Common myeloid progenitor, CD34-positive (primary cell): ENCODE data around the gene RBM4.
"Not testable (repeated sequence)": the region's sequence is repeated elsewhere in the genome, so short reads cannot be mapped to it uniquely, and the experiment has no call there.

Experiments
- CTCF ChIA-PET: fragments of 350-600 bp; sonication (Branson Sonifier 250); formaldehyde crosslinking; loops from one replicate; lab custom pipeline; 2021; ENCODE audit warnings: antibody characterized with exemption; lab: Charles Lee
- POLR2A ChIA-PET: fragments of 350-600 bp; sonication (Branson Sonifier 250); formaldehyde crosslinking; loops from one replicate; lab custom pipeline; 2021; ENCODE audit warnings: antibody characterized with exemption; lab: Charles Lee
- DNase-seq, 3 donors: peaks; one replicate each; pipeline versions ENCODE4 v3.0.0 to v3.0.0-alpha.2; 2013
- H3K27ac ChIP-seq, 2 experiments: 1 replicate in 1 of 2; 2 replicates in 1 of 2; pipeline ENCODE4 v1.7.0; 2013; ENCODE audit warnings: inconsistent platforms in 2 of 2, low read length in 2 of 2, mild to moderate bottlenecking in 2 of 2, low read depth in 1 of 2, moderate library complexity in 1 of 2; ENCODE audit not compliant: severe bottlenecking in 2 of 2, insufficient read depth in 1 of 2, poor library complexity in 1 of 2
- H3K27me3 ChIP-seq, 5 experiments: replicated peaks in 2 of 5; 1 replicate in 3 of 5; 2 replicates in 2 of 5; pipeline versions ENCODE4 v1.6.1 to v1.7.0; 2013; ENCODE audit warnings: low read length in 4 of 5, mild to moderate bottlenecking in 2 of 5, moderate library complexity in 2 of 5, inconsistent platforms in 1 of 5; ENCODE audit not compliant: insufficient read depth in 5 of 5, control insufficient read depth in 4 of 5
- H3K36me3 ChIP-seq, 4 experiments: 1 replicate in 2 of 4; 2 replicates in 2 of 4; pipeline versions ENCODE4 v1.6.1 to v1.7.0; 2013; ENCODE audit warnings: low read length in 3 of 4, control low read depth in 1 of 4, mild to moderate bottlenecking in 1 of 4; ENCODE audit not compliant: control insufficient read depth in 4 of 4, insufficient read depth in 4 of 4
- H3K4me1 ChIP-seq, 4 experiments: 1 replicate in 3 of 4; 2 replicates in 1 of 4; pipeline versions ENCODE4 v1.6.1 to v1.7.1; 2013; ENCODE audit warnings: low read length in 3 of 4, mild to moderate bottlenecking in 3 of 4, control low read depth in 1 of 4, inconsistent platforms in 1 of 4, moderate library complexity in 1 of 4; ENCODE audit not compliant: control insufficient read depth in 4 of 4, insufficient read depth in 4 of 4; ENCODE audit errors: control extremely low read depth in 1 of 4
- H3K4me3 ChIP-seq, 7 experiments: 1 replicate in 4 of 7; 2 replicates in 3 of 7; pipeline versions ENCODE4 v1.5.1 to v1.7.0; 2013; ENCODE audit warnings: mild to moderate bottlenecking in 7 of 7, low read length in 6 of 7, moderate library complexity in 6 of 7, inconsistent platforms in 2 of 7, low read depth in 2 of 7, control low read depth in 1 of 7; ENCODE audit not compliant: insufficient read depth in 4 of 7, control insufficient read depth in 1 of 7; ENCODE audit errors: extremely low read depth in 1 of 7
- H3K9me3 ChIP-seq, 5 experiments: 1 replicate in 4 of 5; 2 replicates in 1 of 5; pipeline versions ENCODE4 v1.6.1 to v1.7.1; 2013; ENCODE audit warnings: low read length in 4 of 5, mild to moderate bottlenecking in 2 of 5, inconsistent platforms in 1 of 5, low read depth in 1 of 5, moderate library complexity in 1 of 5; ENCODE audit not compliant: control insufficient read depth in 4 of 5, insufficient read depth in 2 of 5; ENCODE audit errors: control extremely low read depth in 1 of 5
- WGBS: methylation state at CpG from one replicate; pipeline ENCODE4 v1.1.5; 2013; ENCODE audit not compliant: insufficient coverage; 5-methylcytosine and 5-hydroxymethylcytosine counted together

RBM4 gene

DNA sequence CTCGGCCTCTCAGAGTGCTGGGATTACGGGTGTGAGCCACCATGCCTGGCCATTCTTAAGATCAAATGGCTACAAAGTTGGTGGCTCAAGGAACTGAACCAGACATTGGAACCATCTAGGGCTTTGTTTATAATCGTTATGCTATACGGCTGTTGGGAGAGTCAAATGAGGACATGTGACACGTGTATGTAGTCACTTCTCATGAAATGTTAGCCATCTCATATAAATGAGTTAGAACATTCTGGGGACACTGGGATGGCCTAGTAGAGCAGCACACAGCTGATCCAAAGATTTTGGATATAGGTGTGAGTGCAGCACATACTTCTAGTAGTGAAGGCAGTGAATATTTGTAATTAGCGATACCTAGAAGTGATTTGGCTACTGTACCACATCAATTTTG lies 6.6 kb upstream of the RBM4 start:
- POLR2A ChIA-PET = interaction anchor here (1.1 kb wide), 1 partner anchor 15 kb away, joined by 3 read pairs; no protein-coding TSS in a partner anchor
- Histone ChIP-seq H3K9me3 (no peaks in the 10 kb centered on the region), H3K4me1 (peaks cover 0 to 2% (median 0%) of the 10 kb centered on the region in 4 experiments), H3K27me3 (no peaks in the 10 kb centered on the region), H3K27ac (no peak overlapping the region), H3K36me3 (peaks cover 24 to 69% (median 52%) of the 10 kb centered on the region in 4 experiments), H3K4me3 (no peak overlapping the region)
- CTCF ChIA-PET = interaction anchor here (1.0 kb wide), 1 partner anchor 9 kb away, joined by 3 read pairs; no protein-coding TSS in a partner anchor
- DNase-seq = no peak
- 100% methylated on average over 4 of the region's 6 CpGs for WGBS

DNA sequence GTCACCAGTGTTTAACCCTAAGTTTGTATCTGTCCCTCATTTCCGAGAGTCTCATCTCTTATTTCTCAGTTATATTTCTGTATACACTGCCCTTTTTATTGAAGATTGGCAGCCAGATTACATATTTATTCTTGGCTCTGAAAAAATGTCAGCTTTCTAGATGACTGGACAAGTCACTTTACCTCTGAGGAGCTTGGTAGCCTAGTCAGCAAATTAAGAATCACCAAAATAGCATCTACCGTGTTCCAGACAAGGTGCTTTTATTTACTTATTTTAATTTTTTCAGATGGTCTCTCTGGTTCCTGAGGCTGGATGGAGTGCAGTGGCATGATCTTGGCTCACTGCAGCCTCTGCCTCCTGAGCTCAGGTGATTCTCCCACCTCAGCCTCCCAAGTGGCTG lies 5.6 kb upstream of the RBM4 start:
- POLR2A ChIA-PET = interaction anchor here (1.5 kb wide), 1 partner anchor 17 kb away, joined by 4 read pairs; the partner anchor contains the start of gene RBM14
- CTCF ChIA-PET = interaction anchor here (0.7 to 1.6 kb wide), 2 partner anchors 9 to 41 kb away, joined by 3 to 9 read pairs; no protein-coding TSS in a partner anchor
- no CpG with 5 or more reads among the region's 2 CpGs for WGBS
- no peaks in the 10 kb centered on the region for H3K27me3 ChIP-seq
- H3K4me3 ChIP-seq = no peak overlapping the region
- peaks cover 0 to 12% (median 6%) of the 10 kb centered on the region in 4 experiments for H3K4me1 ChIP-seq
- DNase-seq = no peak
- peaks cover 19 to 67% (median 41%) of the 10 kb centered on the region in 4 experiments for H3K36me3 ChIP-seq
- no peaks in the 10 kb centered on the region for H3K9me3 ChIP-seq
- H3K27ac ChIP-seq = no peak overlapping the region

DNA sequence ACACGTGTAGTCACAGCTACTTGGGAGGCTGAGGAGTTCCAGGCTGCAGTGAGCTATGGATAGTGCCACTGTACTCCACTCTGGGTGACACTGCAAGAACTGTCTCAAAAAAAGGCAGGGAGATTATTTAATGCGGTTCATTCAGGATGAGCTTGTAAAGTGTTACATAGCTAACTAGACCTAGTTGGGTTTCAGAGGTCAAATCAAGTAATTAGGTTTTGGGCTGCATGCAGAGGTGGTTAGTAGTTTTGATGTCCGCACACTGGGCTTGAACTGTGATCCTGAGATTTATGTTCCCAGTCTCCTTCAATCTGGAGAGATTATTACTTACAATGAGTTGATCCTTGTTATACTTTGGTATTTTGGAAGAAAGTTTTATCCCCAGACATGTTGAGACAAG lies 2.1 kb upstream of the RBM4 start:
- POLR2A ChIA-PET = interaction anchor here (0.6 kb wide), 1 partner anchor 14 kb away, joined by 4 read pairs; no protein-coding TSS in a partner anchor
- H3K36me3 ChIP-seq = peaks cover 8 to 61% (median 33%) of the 10 kb centered on the region in 4 experiments
- 75% methylated on average over 1 of the region's 3 CpGs for WGBS
- no peak overlapping the region for H3K27ac ChIP-seq
- no peak for DNase-seq
- H3K9me3 ChIP-seq = no peaks in the 10 kb centered on the region
- H3K4me1 ChIP-seq = peaks cover 16 to 39% (median 34%) of the 10 kb centered on the region in 4 experiments
- CTCF ChIA-PET = interaction anchor here (1.0 to 6.8 kb wide), 3 partner anchors 9 to 59 kb away, joined by 4 to 52 read pairs (median 5); no protein-coding TSS in a partner anchor
- H3K27me3 ChIP-seq = no peaks in the 10 kb centered on the region
- H3K4me3 ChIP-seq = no peak overlapping the region

DNA sequence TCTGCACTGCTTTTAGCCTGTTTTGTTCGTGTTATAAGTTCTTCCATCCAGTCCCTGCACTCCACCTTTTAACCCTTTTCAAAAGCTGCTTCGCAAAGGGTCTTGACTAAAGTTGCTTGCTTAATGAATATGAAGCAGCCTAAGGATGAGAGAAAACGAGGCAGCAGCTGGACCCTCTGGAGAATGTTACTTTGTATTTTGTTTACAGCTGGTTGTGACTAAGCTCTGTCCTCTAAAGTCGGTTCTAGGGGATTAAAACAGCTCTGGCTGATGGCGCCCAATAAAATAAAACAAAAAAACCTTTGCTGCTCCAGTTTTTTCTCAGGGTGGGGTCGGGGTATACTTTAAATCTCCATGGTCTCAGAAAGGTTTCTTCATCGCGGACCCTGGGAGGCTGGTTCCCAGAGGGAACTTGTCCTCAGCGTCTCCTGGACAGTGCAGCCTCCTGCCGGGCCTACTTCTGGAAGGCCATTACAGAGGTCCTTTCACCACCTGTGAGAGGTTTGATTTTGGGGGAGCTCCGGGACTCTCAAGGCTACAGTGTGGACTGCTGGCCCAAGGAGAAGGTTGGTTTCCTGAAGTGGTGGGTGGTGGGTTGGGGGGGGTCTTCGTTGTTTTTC lies 836 bp upstream of the RBM4 start:
- DNase-seq = no peak
- Histone ChIP-seq H3K4me3 (peak overlapping the region in 5 of 7 experiments; percentile 20 to 99 (median 96)), H3K4me1 (peaks cover 25 to 51% (median 41%) of the 10 kb centered on the region in 4 experiments), H3K27ac (peak overlapping the region; percentile 46 to 98), H3K27me3 (no peaks in the 10 kb centered on the region), H3K9me3 (no peaks in the 10 kb centered on the region), H3K36me3 (peaks cover 10 to 67% (median 31%) of the 10 kb centered on the region in 4 experiments)
- CTCF ChIA-PET = interaction anchor here (0.8 to 6.8 kb wide), 12 partner anchors 9 to 92 kb away, joined by 3 to 52 read pairs (median 4); partner anchors contain the start of genes CCDC87, CCS, RBM14 and RBM4B
- WGBS = 74% methylated on average over 8 of the region's 12 CpGs
- POLR2A ChIA-PET = interaction anchor here (0.6 to 2.7 kb wide), 12 partner anchors 12 to 171 kb away, joined by 3 to 16 read pairs (median 5); partner anchors contain the start of genes CCDC87, CCS, RBM14 and RBM4B

DNA sequence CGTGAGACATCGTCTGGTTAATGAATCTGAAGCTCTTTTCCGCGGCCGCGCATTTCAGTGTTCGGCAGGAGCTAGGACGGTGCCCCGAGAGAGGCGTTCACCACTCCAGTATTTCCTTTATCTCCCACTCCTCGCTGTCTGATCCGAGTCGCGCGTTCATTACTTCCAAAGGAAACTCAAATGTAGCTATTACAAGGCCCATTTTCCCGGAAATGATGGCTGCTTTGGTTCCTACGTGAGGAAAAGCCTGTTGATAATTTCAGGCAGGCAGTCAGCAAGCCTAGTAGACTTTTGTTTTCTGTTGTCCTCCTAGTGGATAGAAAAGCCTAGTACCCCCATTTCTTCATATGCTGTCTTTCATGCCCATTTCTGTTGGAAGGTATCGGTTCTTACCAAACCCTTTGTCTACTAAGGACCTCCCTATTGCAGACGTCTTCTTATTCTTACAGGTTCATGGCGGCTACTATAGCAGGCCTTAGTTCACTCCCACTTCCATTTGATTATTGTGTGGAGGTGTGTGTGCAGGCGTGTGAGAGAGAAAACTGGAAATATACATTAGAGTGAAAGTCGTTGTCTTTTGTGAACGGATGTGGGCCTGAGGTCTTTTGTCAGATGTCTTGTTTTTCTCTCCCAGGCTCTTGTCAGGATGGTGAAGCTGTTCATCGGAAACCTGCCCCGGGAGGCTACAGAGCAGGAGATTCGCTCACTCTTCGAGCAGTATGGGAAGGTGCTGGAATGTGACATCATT lies 737 bp downstream of the RBM4 start:
- Histone ChIP-seq H3K27me3 (no peaks in the 10 kb centered on the region), H3K27ac (peak overlapping the region; percentile 91 to 98), H3K4me1 (peaks cover 27 to 51% (median 43%) of the 10 kb centered on the region in 4 experiments), H3K4me3 (peak overlapping the region; percentile 95 to 99 (median 96)), H3K36me3 (peaks cover 6 to 74% (median 38%) of the 10 kb centered on the region in 4 experiments), H3K9me3 (no peaks in the 10 kb centered on the region)
- ChIA-PET POLR2A (interaction anchor here (0.8 to 2.7 kb wide), 8 partner anchors 9 to 96 kb away, joined by 3 to 16 read pairs (median 6); partner anchors contain the start of genes CCDC87, CCS, RBM14 and RBM4B), CTCF (interaction anchor here (1.0 to 6.8 kb wide), 8 partner anchors 9 to 94 kb away, joined by 3 to 52 read pairs (median 4); partner anchors contain the start of genes CCDC87, CCS, RBM14 and RBM4B)
- DNase-seq = peak; percentile 72 to 85 (median 81)
- WGBS = 3% methylated on average over 19 of the region's 27 CpGs

DNA sequence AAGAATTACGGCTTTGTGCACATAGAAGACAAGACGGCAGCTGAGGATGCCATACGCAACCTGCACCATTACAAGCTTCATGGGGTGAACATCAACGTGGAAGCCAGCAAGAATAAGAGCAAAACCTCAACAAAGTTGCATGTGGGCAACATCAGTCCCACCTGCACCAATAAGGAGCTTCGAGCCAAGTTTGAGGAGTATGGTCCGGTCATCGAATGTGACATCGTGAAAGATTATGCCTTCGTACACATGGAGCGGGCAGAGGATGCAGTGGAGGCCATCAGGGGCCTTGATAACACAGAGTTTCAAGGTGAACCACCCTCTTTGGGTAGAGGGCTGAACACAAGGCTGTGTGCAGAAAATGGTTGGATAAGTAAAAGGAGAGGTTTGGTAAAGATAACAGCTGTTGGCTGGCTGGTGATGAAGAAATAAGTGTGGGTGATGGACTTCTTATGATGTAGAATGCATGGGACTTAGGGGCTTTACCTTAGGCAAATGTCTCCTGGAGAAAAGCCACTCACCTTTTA lies 1.4 kb downstream of the RBM4 start:
- WGBS = 100% methylated on average over 6 of the region's 10 CpGs
- ChIA-PET CTCF (interaction anchor here (1.4 to 6.8 kb wide), 4 partner anchors 10 to 59 kb away, joined by 3 to 52 read pairs (median 4); partner anchors contain the start of gene RBM4B), POLR2A (interaction anchor here (1.0 to 2.7 kb wide), 4 partner anchors 10 to 94 kb away, joined by 3 to 12 read pairs (median 5); partner anchors contain the start of genes RBM4B and ZDHHC24)
- H3K27me3 ChIP-seq, H3K27ac ChIP-seq, H3K9me3 ChIP-seq, DNase-seq: not testable (repeated sequence)
- peaks cover 12 to 75% (median 40%) of the 10 kb centered on the region in 4 experiments for H3K36me3 ChIP-seq
- peak overlapping the region in 6 of 7 experiments; percentile 95 to 99 (median 96) for H3K4me3 ChIP-seq
- peaks cover 27 to 55% (median 44%) of the 10 kb centered on the region in 4 experiments for H3K4me1 ChIP-seq
